Frontal cortex (tissue), 4 donors: ENCODE results near the gene EPS15. TPM values are rescaled to one million over a fixed set of nuclear protein-coding genes. Genes with fewer than 3 reads are reported as not detected.
A peak's percentile ranks its signal among the peaks of the same experiment; 100 is the strongest.
"Not testable (repeated sequence)": the region's sequence is repeated elsewhere in the genome, so short reads cannot be mapped to it uniquely, and the experiment has no call there.

Source experiments
- DNase-seq, 2 donors: peaks; one replicate each; pipeline ENCODE4 v3.0.0; 2012; ENCODE audit warnings: low spot score in 2 of 2
- FAIRE-seq: peaks from 2 replicates; lab custom pipeline; 2012; peaks lifted over from hg19 to GRCh38; lab: Jason Lieb, UNC
- total RNA-seq: library from RNA; depleted of rRNA; stranded (reverse); fragments of >200 nt; gene quantifications from one replicate; pipeline ENCODE4 v1.2.3, GENCODE V29; 2014
- donor health status: control.
- donor health status: control.
- donor health status: control.

The EPS15 gene
- total RNA-seq, 1 donor from 2014 or later, result 224 TPM

GRCh38 chr1:51517361-51518032 lies 1.6 kb downstream of the EPS15 start:
- DNase-seq, result no peak
- no peak for FAIRE-seq

GRCh38 chr1:51516649-51517158 lies 2.4 kb downstream of the EPS15 start:
- FAIRE-seq, result no peak
- no peak for DNase-seq

GRCh38 chr1:51515982-51516648 lies 3.0 kb downstream of the EPS15 start:
- FAIRE-seq, result no peak

GRCh38 chr1:51515312-51515960 lies 3.6 kb downstream of the EPS15 start:
- FAIRE-seq (no peak), DNase-seq (no peak)

More at GRCh38 chr1:51515982-51516648, 3.0 kb downstream of the EPS15 start:
- DNase-seq, result no peak

- DNase-seq (no peak), FAIRE-seq (peak; percentile 19)
Observed at GRCh38 chr1:51514733-51515132, 4.3 kb downstream of the EPS15 start.

GRCh38 chr1:51512606-51513005 lies 6.5 kb downstream of the EPS15 start:
- no peak for FAIRE-seq

GRCh38 chr1:51512120-51512519 lies 6.9 kb downstream of the EPS15 start:
- peak; percentile 26 for FAIRE-seq
- no peak for DNase-seq

More at GRCh38 chr1:51512606-51513005, 6.5 kb downstream of the EPS15 start:
- no peak for DNase-seq

GRCh38 chr1:51509773-51510172 lies 9.3 kb downstream of the EPS15 start:
- no peak for FAIRE-seq
- DNase-seq, result no peak

- DNase-seq, result no peak
- no peak for FAIRE-seq
Observed at GRCh38 chr1:51506537-51506936, 12.5 kb downstream of the EPS15 start.

GRCh38 chr1:51504806-51505525 lies 14.1 kb downstream of the EPS15 start:
- FAIRE-seq (no peak), DNase-seq (no peak)

- not testable (repeated sequence) for DNase-seq, FAIRE-seq
Observed at GRCh38 chr1:51501218-51501630, 17.8 kb downstream of the EPS15 start.

GRCh38 chr1:51499694-51500093 lies 19.4 kb downstream of the EPS15 start:
- no peak for FAIRE-seq
- no peak for DNase-seq

- no peak for DNase-seq
Observed at GRCh38 chr1:51498924-51499323, 20.1 kb downstream of the EPS15 start.

GRCh38 chr1:51497340-51497739 lies 21.7 kb downstream of the EPS15 start:
- DNase-seq (no peak), FAIRE-seq (no peak)

More at GRCh38 chr1:51498924-51499323, 20.1 kb downstream of the EPS15 start:
- FAIRE-seq, result no peak

- FAIRE-seq (no peak), DNase-seq (no peak)
Observed at GRCh38 chr1:51494138-51494830, 24.8 kb downstream of the EPS15 start.

GRCh38 chr1:51491166-51491981 lies 27.7 kb downstream of the EPS15 start:
- no peak for FAIRE-seq
- no peak for DNase-seq

- DNase-seq (no peak), FAIRE-seq (no peak)
Observed at GRCh38 chr1:51489472-51489871, 29.6 kb downstream of the EPS15 start.

GRCh38 chr1:51488372-51489050 lies 30.6 kb downstream of the EPS15 start:
- FAIRE-seq (no peak), DNase-seq (no peak)
